K562 (cell line): ENCODE data around the gene GBP7. TPM values are rescaled to one million over a fixed set of nuclear protein-coding genes. Genes with fewer than 3 reads are reported as not detected.

Experiments
- ATAC-seq: fragments of 200-7000 bp; cut with Tn5 transposase; 3 replicates; pipeline ENCODE4 v1.9.1; 2020; ENCODE audit warnings: moderate library complexity
- BruUV-seq: library from RNA; stranded (reverse); fragments of 400-500 nt; replicated peaks from 2 replicates; lab custom pipeline; 2021; lab: Mats Ljungman, UMichigan
- CTCF ChIA-PET: fragments of 300-600 bp; formaldehyde crosslinking; extraction: SDS; loops from one replicate; lab custom pipeline; 2021; ENCODE audit warnings: low intra/inter-chr PET ratio; lab: Yijun Ruan, JAX
- POLR2A ChIA-PET: fragments of 300-600, 350-650 bp; sonication (Branson Sonifier 250); formaldehyde crosslinking; extraction: SDS; loops from one replicate; lab custom pipeline; 2021; ENCODE audit warnings: antibody characterized with exemption, inconsistent platforms; lab: Yijun Ruan, JAX
- DNase-seq, 4 experiments: peaks; one replicate each; pipeline versions ENCODE4 v3.0.0 to v3.0.0-alpha.2; 2011 to 2018; ENCODE audit warnings: low spot score in 3 of 4, mixed read lengths in 3 of 4; ENCODE audit errors: extremely low read depth in 1 of 4
- FAIRE-seq: peaks from 2 replicates; lab custom pipeline; 2011; peaks lifted over from hg19 to GRCh38; lab: Jason Lieb, UNC
- H2AFZ ChIP-seq: 2 replicates; pipeline ENCODE4 v1.6.0; 2011; ENCODE audit warnings: low read depth, low read length, control low read depth, inconsistent platforms
- H3K27ac ChIP-seq: fragments of 200-600 bp; 3 replicates; pipeline ENCODE4 v1.8.0; 2011; ENCODE audit warnings: low read depth, mild to moderate bottlenecking, control low read depth, inconsistent platforms, low read length, moderate library complexity, mixed read lengths; ENCODE audit errors: extremely low read depth
- H3K27me3 ChIP-seq, 2 experiments: fragments of 300-600 bp in 1 of 2; 2 replicates in 1 of 2; 3 replicates in 1 of 2; pipeline versions ENCODE4 v1.6.0 to v1.8.0; 2011; ENCODE audit warnings: inconsistent platforms in 2 of 2, low read length in 2 of 2, mild to moderate bottlenecking in 1 of 2, mixed read lengths in 1 of 2, moderate library complexity in 1 of 2; ENCODE audit not compliant: control insufficient read depth in 2 of 2, insufficient read depth in 2 of 2
- H3K36me3 ChIP-seq: fragments of 300-600 bp; 3 replicates; pipeline ENCODE4 v1.8.0; 2011; ENCODE audit warnings: mild to moderate bottlenecking, low read length, inconsistent platforms; ENCODE audit not compliant: control insufficient read depth, insufficient read depth
- H3K4me1 ChIP-seq, 2 experiments: fragments of 200-600 bp in 1 of 2; replicated peaks in 1 of 2; 2 replicates in 1 of 2; 3 replicates in 1 of 2; pipeline versions ENCODE4 v1.5.1 to v1.8.0; 2011; ENCODE audit warnings: inconsistent platforms in 2 of 2, low read length in 2 of 2, mild to moderate bottlenecking in 1 of 2, mixed read lengths in 1 of 2, moderate library complexity in 1 of 2; ENCODE audit not compliant: control insufficient read depth in 2 of 2, insufficient read depth in 2 of 2
- H3K4me2 ChIP-seq: 2 replicates; pipeline ENCODE4 v1.6.1; 2011; ENCODE audit warnings: low read length, control low read depth, inconsistent platforms, mixed read lengths; ENCODE audit not compliant: insufficient read depth
- H3K4me3 ChIP-seq: fragments of 200-600 bp; sonication (generic), shearing (Covaris generic); 2 replicates; pipeline ENCODE4 v1.5.1; 2016; ENCODE audit warnings: control low read depth, inconsistent platforms
- H3K79me2 ChIP-seq: fragments of 200-600 bp; 3 replicates; pipeline ENCODE4 v1.8.0; 2011; ENCODE audit warnings: low read length, inconsistent platforms; ENCODE audit not compliant: control insufficient read depth, insufficient read depth
- H3K9ac ChIP-seq, 2 experiments: 2 replicates each; pipeline versions ENCODE4 v1.6.0 to v1.6.1; 2011; ENCODE audit warnings: low read depth in 2 of 2, low read length in 2 of 2, control low read depth in 1 of 2, inconsistent platforms in 1 of 2, mild to moderate bottlenecking in 1 of 2, mixed read lengths in 1 of 2; ENCODE audit not compliant: insufficient read depth in 1 of 2
- H3K9me1 ChIP-seq: one replicate; pipeline ENCODE4 v1.6.0; 2011; ENCODE audit warnings: inconsistent platforms, mild to moderate bottlenecking, low read length, moderate library complexity; ENCODE audit not compliant: control insufficient read depth, insufficient read depth
- H3K9me3 ChIP-seq: replicated peaks from 2 replicates; pipeline ENCODE4 v1.5.1; 2011; ENCODE audit warnings: low read depth, low read length, inconsistent platforms; ENCODE audit not compliant: control insufficient read depth, insufficient read depth
- H4K20me1 ChIP-seq: replicated peaks from 2 replicates; pipeline ENCODE4 v1.6.1; 2011; ENCODE audit warnings: low read length, inconsistent platforms, mixed read lengths; ENCODE audit not compliant: control insufficient read depth, insufficient read depth
- ADNP ChIP-seq: fragments of 200-800 bp; sonication (Bioruptor generic); IDR thresholded peaks from 2 replicates; pipeline ENCODE4 v1.6.1; 2016; ENCODE audit warnings: missing genetic modification characterization, missing compliant biosample characterization
- BCOR ChIP-seq: fragments of 450-650 bp; IDR thresholded peaks from 2 replicates; pipeline ENCODE4 v1.6.1; 2016
- CBX2 ChIP-seq: fragments of 200-600 bp; sonication (generic); IDR thresholded peaks from one replicate; pipeline ENCODE4 v1.6.1; 2012; ENCODE audit warnings: mild to moderate bottlenecking, low read length, inconsistent platforms; ENCODE audit not compliant: insufficient read depth, poor library complexity, severe bottlenecking
- ILK ChIP-seq: fragments of 450-650 bp; IDR thresholded peaks from 2 replicates; pipeline ENCODE4 v1.6.1; 2016; ENCODE audit warnings: missing genetic modification characterization, low read depth, mild to moderate bottlenecking, missing compliant biosample characterization, moderate library complexity, borderline replicate concordance
- IRF2 ChIP-seq: sonication (generic); formaldehyde crosslinking; IDR thresholded peaks from 2 replicates; pipeline ENCODE4 v1.8.1; 2022; ENCODE audit warnings: mild to moderate bottlenecking, missing genetic modification reagents
- MEF2A ChIP-seq: IDR thresholded peaks from 2 replicates; pipeline ENCODE4 v1.6.1; 2011; ENCODE audit warnings: low read depth, mild to moderate bottlenecking, low read length, moderate library complexity; ENCODE audit not compliant: control insufficient read depth
- MEF2D ChIP-seq: conservative IDR thresholded peaks from 2 replicates; pipeline ENCODE4 v1.6.1; 2016; ENCODE audit warnings: low read depth, missing genetic modification characterization, missing compliant biosample characterization
- MNT ChIP-seq, 2 experiments: fragments of 450-650 bp; conservative IDR thresholded peaks; 2 replicates each; pipeline ENCODE4 v1.6.1; 2017; ENCODE audit warnings: mild to moderate bottlenecking in 2 of 2, moderate library complexity in 2 of 2
- PHB ChIP-seq: fragments of 250-450 bp; sonication (Bioruptor Pico); IDR thresholded peaks from 2 replicates; pipeline ENCODE4 v1.5.0; 2021
- RBM25 ChIP-seq: fragments of 200-400 bp; formaldehyde crosslinking; IDR thresholded peaks from 2 replicates; pipeline ENCODE4 v1.6.1; 2018; ENCODE audit warnings: low read length, low read depth, moderate library complexity; ENCODE audit not compliant: severe bottlenecking
- SIN3B ChIP-seq: fragments of 450-650 bp; IDR thresholded peaks from 2 replicates; pipeline ENCODE4 v1.6.1; 2017; ENCODE audit warnings: low read depth, mild to moderate bottlenecking, moderate library complexity
- SNIP1 ChIP-seq: fragments of 450-650 bp; IDR thresholded peaks from 2 replicates; pipeline ENCODE4 v1.7.1; 2017; ENCODE audit warnings: low read depth, mild to moderate bottlenecking
- SOX6 ChIP-seq: fragments of 450-650 bp; IDR thresholded peaks from 2 replicates; pipeline ENCODE4 v1.6.1; 2014; ENCODE audit warnings: mild to moderate bottlenecking
- TRIM28 ChIP-seq: fragments of 450-650 bp; IDR thresholded peaks from 2 replicates; pipeline ENCODE4 v1.6.1; 2017
- ZBTB43 ChIP-seq: sonication (generic); formaldehyde crosslinking; IDR thresholded peaks from 2 replicates; pipeline ENCODE4 v1.8.0; 2023; ENCODE audit warnings: mild to moderate bottlenecking, missing genetic modification reagents
- ZNF140 ChIP-seq: fragments of 250-450 bp; sonication (Bioruptor Pico); IDR thresholded peaks from 2 replicates; pipeline ENCODE4 v1.8.0; 2021; ENCODE audit warnings: moderate library complexity, mild to moderate bottlenecking, inconsistent platforms
- ZNF165 ChIP-seq: fragments of 250-450 bp; sonication (Bioruptor Pico); IDR thresholded peaks from 2 replicates; pipeline ENCODE4 v1.4.0; 2020; ENCODE audit warnings: borderline replicate concordance
- ZNF76 ChIP-seq: fragments of 250-450 bp; sonication (Bioruptor Pico); IDR thresholded peaks from 2 replicates; pipeline ENCODE4 v1.4.0; 2020; ENCODE audit warnings: mild to moderate bottlenecking, moderate library complexity, borderline replicate concordance
- WGBS: fragments of 100-300 bp; shearing (Covaris generic); methylation state at CpG from one replicate; pipeline ENCODE4 v1.1.6; 2016; ENCODE audit warnings: low coverage, mixed read lengths; ENCODE audit not compliant: insufficient coverage; ENCODE audit errors: missing lambda C conversion rate; 5-methylcytosine and 5-hydroxymethylcytosine counted together
- in situ Hi-C: fragments of 300-500 bp; cut with MboI; formaldehyde crosslinking; loops from 4 replicates; pipeline ENCODE4 v1.15.0; 2018; ENCODE audit warnings: inconsistent platforms, mixed read lengths
- intact Hi-C: fragments of 100-400 bp; cut with micrococcal nuclease; formaldehyde crosslinking; loops from 2 replicates; pipeline ENCODE4 v1.14.2; 2022
- polyA plus RNA-seq, 8 experiments: library from polyadenylated mRNA; depleted of rRNA in 4 of 8; stranded (reverse) in 5 of 8; unstranded in 3 of 8; fragments of >200 nt; fragmentation: Nextera tagmentation in 2 of 8; fragmentation: Illumina TruSeq in 1 of 8; extraction: Ambion mirVana in 2 of 8; extraction: Trizol in 1 of 8; gene quantifications; 2 replicates each; pipeline versions ENCODE4 v1.2.1 to v1.2.3, GENCODE V29; 2011 to 2014; ENCODE audit warnings: inconsistent platforms in 1 of 8, missing spikeins in 1 of 8
- total RNA-seq, 7 experiments: library from RNA; depleted of rRNA in 6 of 7; stranded (reverse); fragments of >200 nt in 6 of 7; fragmentation: Illumina TruSeq in 2 of 7; extraction: Trizol in 2 of 7; gene quantifications; 2 replicates each; pipeline versions ENCODE4 v1.2.1 to v1.2.3, GENCODE V29; 2011 to 2021; ENCODE audit warnings: low replicate concordance in 1 of 7
- TF ChIP-seq, protein P1 (sequence below): sonication (generic); formaldehyde crosslinking; IDR thresholded peaks from 2 replicates; pipeline ENCODE4 v1.8.1; 2022; ENCODE audit warnings: missing genetic modification reagents

The GBP7 gene
- total and polyA plus RNA-seq, 9 of the 15 experiments (the other 6 are each of a cell fraction or from before 2014, with no cell fraction given), result 0.03 TPM; not detected in 8

DNA sequence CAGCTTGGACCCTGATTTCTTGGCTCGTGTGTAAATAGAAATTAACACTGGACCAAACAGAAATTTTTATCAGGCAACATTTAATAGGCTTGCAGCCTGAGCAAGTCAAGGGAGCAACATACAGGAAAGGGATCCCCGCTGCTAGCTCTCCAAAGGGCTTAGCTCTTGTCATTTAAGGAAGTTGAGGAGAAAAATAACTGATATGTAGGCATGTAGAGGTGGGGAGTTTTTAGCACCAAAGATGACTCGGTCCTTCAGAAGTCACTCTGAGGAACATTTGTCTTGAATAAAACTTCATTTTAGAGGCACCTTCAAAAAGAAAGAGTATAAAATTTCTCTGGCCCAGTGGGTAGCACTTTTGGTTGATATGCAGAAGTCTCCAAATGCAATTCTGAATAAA is 76.9 kb downstream of the GBP7 start (continued):
- TF ChIP-seq CBX2, result no peak
- no peak for TF ChIP-seq SOX6
- TF ChIP-seq MNT (conservative IDR thresholded peaks at IDR 0.05), result no peak
- no peak for TF ChIP-seq ZBTB43 (CRISPR knock-in tag)
- TF ChIP-seq SNIP1, result no peak
- no peak for TF ChIP-seq ZNF165 (CRISPR knock-in tag)
- TF ChIP-seq PHB (CRISPR knock-in tag), result no peak
- TF ChIP-seq, all 486 proteins: peak for 0

- intact Hi-C loops (no loop called here), in situ Hi-C loops (no loop called here)
- Histone ChIP-seq H4K20me1 (no peaks in the 10 kb centered on the region), H3K27ac (no peak overlapping the region), H2AFZ (no peak overlapping the region), H3K9me1 (no peaks in the 10 kb centered on the region), H3K27me3 (no peaks in the 10 kb centered on the region), H3K36me3 (no peaks in the 10 kb centered on the region), H3K4me2 (no peak overlapping the region), H3K4me1 (no peaks in the 10 kb centered on the region), H3K9me3 (peaks cover 3% of the 10 kb centered on the region), H3K9ac (no peak overlapping the region), H3K4me3 (no peak overlapping the region), H3K79me2 (no peaks in the 10 kb centered on the region)
- ATAC-seq (no peak), DNase-seq (no peak), FAIRE-seq (no peak)
- 0 out of 2 replicates have a peak, but pooled peaks have one; percentile 32 for TF ChIP-seq ADNP (tag)
- peak; percentile 68; the same call in 1 of the 2 replicates for TF ChIP-seq TRIM28
- TF ChIP-seq ZNF140, result no peak
- no peak for TF ChIP-seq ZNF76
- TF ChIP-seq, protein P1, sequence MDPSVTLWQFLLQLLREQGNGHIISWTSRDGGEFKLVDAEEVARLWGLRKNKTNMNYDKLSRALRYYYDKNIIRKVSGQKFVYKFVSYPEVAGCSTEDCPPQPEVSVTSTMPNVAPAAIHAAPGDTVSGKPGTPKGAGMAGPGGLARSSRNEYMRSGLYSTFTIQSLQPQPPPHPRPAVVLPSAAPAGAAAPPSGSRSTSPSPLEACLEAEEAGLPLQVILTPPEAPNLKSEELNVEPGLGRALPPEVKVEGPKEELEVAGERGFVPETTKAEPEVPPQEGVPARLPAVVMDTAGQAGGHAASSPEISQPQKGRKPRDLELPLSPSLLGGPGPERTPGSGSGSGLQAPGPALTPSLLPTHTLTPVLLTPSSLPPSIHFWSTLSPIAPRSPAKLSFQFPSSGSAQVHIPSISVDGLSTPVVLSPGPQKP (CRISPR knock-in tag), result no peak
- TF ChIP-seq SIN3B, result no peak
- TF ChIP-seq BCOR, result 0 out of 2 replicates have a peak, but pooled peaks have one; percentile 30
- TF ChIP-seq RBM25, result peak; percentile 88
- no peak for TF ChIP-seq ILK (tag)
- TF ChIP-seq MEF2A, result peak; percentile 53; the same call in 1 of the 2 replicates
- peak; percentile 71; the same call in 1 of the 2 replicates for TF ChIP-seq MEF2D (tag)
- no peak for TF ChIP-seq IRF2 (CRISPR knock-in tag)
- ChIA-PET CTCF (no interaction called here), POLR2A (interaction anchor here (0.9 kb wide), 1 partner anchor 10 kb away, joined by 3 read pairs; no protein-coding TSS in a partner anchor)
- BruUV-seq, result no TSS peak
- 3% methylated on average over 2 of the region's 2 CpGs for WGBS
These were observed 80.1 kb downstream of the GBP7 start for GRCh38 chr1:89095737-89096136.
